Mesodermal cell (in vitro differentiated cells): ENCODE data around the gene RAP1GDS1. TPM values are rescaled to one million over a fixed set of nuclear protein-coding genes. Genes with fewer than 3 reads are reported as not detected.

ENCODE experiments used
- H3K27ac ChIP-seq: 2 replicates; pipeline ENCODE4 v1.7.0; 2013; ENCODE audit warnings: mild to moderate bottlenecking, low read depth, low read length, moderate library complexity; ENCODE audit not compliant: severe bottlenecking
- H3K36me3 ChIP-seq: 2 replicates; pipeline ENCODE4 v1.7.1; 2013; ENCODE audit warnings: mild to moderate bottlenecking, low read length, moderate library complexity; ENCODE audit not compliant: control insufficient read depth, insufficient read depth
- H3K4me1 ChIP-seq: one replicate; pipeline ENCODE4 v1.7.1; 2013; ENCODE audit warnings: mild to moderate bottlenecking, low read length; ENCODE audit not compliant: insufficient read depth, control insufficient read depth, poor library complexity, severe bottlenecking
- H3K4me3 ChIP-seq: 2 replicates; pipeline ENCODE4 v1.7.0; 2013; ENCODE audit warnings: low read length, control low read depth, mild to moderate bottlenecking; ENCODE audit not compliant: insufficient read depth, poor library complexity, severe bottlenecking; ENCODE audit errors: extremely low read depth
- H3K9me3 ChIP-seq: 2 replicates; pipeline ENCODE4 v1.7.1; 2013; ENCODE audit warnings: mild to moderate bottlenecking, low read length, moderate library complexity; ENCODE audit not compliant: control insufficient read depth
- WGBS, 2 experiments: methylation state at CpG; one replicate each; pipeline ENCODE4 v1.1.5; 2013; ENCODE audit warnings: missing lambda C conversion rate in 2 of 2; ENCODE audit not compliant: insufficient coverage in 2 of 2; 5-methylcytosine and 5-hydroxymethylcytosine counted together
- polyA plus RNA-seq, 2 experiments: library from polyadenylated mRNA; stranded (reverse); fragments of 50-300 nt; gene quantifications; one replicate each; pipeline ENCODE4 v1.2.3, GENCODE V29; 2013

The RAP1GDS1 gene, protein sequence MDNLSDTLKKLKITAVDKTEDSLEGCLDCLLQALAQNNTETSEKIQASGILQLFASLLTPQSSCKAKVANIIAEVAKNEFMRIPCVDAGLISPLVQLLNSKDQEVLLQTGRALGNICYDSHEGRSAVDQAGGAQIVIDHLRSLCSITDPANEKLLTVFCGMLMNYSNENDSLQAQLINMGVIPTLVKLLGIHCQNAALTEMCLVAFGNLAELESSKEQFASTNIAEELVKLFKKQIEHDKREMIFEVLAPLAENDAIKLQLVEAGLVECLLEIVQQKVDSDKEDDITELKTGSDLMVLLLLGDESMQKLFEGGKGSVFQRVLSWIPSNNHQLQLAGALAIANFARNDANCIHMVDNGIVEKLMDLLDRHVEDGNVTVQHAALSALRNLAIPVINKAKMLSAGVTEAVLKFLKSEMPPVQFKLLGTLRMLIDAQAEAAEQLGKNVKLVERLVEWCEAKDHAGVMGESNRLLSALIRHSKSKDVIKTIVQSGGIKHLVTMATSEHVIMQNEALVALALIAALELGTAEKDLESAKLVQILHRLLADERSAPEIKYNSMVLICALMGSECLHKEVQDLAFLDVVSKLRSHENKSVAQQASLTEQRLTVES
- polyA plus RNA-seq (2013, experiment 1 of 2), result 45.6 TPM
- 50.0 TPM for polyA plus RNA-seq (2013, experiment 2 of 2)

GRCh38 chr4:98260579-98261404, at the start of gene RAP1GDS1:
Gene RAP1GDS1 (plus strand): TSS chr4:98261384. CDS start chr4:98261566, 182 bp downstream.
- no peaks in the 10 kb centered on the region for H3K36me3 ChIP-seq
- WGBS, 2 experiments, result 0% methylated on average over 34 to 41 of the region's 84 CpGs
- no peaks in the 10 kb centered on the region for H3K9me3 ChIP-seq
- H3K4me3 ChIP-seq, result peak within 1 kb of the TSS; percentile 89
- H3K4me1 ChIP-seq, result peaks cover 4% of the 10 kb centered on the region
- peak within 1 kb of the TSS; percentile 96 for H3K27ac ChIP-seq

DNA sequence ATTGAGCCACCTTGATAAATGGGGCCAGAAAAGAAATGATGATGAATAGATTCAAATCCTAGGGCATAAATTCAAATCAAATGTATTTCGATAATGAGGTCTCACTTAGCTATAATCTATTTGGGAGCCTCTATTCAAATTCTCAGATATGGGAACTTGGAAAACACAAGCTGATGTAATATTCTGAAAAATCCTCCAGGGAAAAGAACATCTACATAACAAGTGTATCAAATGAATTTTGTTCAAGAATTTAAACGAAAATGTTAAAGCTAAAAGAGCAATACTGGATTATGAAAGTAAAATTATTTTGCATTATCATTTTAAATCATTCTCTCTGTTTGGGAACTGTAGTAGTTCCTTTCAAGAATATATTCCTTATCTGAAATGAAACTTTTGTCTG, 38.9 kb upstream of the RAP1GDS1 start:
- no peak overlapping the region for H3K4me3 ChIP-seq
- H3K27ac ChIP-seq, result no peak overlapping the region
- H3K4me1 ChIP-seq, result no peaks in the 10 kb centered on the region
- H3K36me3 ChIP-seq, result no peaks in the 10 kb centered on the region
- no peaks in the 10 kb centered on the region for H3K9me3 ChIP-seq
- no CpG with 5 or more reads among the region's 2 CpGs for WGBS, 2 experiments

DNA sequence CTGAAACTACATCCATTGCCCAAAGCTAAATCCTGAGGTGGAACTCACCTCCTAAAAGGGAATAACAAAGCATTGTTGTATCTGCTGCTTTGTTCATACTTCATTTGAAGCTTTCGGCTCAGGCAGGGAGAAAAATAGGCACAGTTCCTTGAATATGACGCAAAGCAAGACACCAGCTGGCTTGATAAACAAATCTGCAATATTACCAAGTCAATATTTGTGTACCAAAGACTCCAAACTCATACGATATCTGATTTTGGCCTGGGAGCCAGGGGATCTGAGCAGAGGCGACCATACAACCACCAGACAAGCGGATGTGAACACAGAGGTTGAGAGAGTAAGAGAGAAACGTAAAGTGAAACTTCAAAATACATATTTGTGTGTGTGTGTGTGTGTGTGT, 34.8 kb upstream of the RAP1GDS1 start:
- Histone ChIP-seq H3K27ac (no peak overlapping the region), H3K4me1 (no peaks in the 10 kb centered on the region), H3K4me3 (no peak overlapping the region), H3K36me3 (no peaks in the 10 kb centered on the region), H3K9me3 (no peaks in the 10 kb centered on the region)
- 88 to 94% methylated on average over 2 to 5 of the region's 6 CpGs for WGBS, 2 experiments

GRCh38 chr4:98230961-98231360, 30.2 kb upstream of the RAP1GDS1 start:
- Histone ChIP-seq H3K27ac (no peak overlapping the region), H3K36me3 (no peaks in the 10 kb centered on the region), H3K4me3 (no peak overlapping the region), H3K4me1 (no peaks in the 10 kb centered on the region), H3K9me3 (no peaks in the 10 kb centered on the region)
- WGBS, 2 experiments, result 90 to 94% methylated on average over 2 of the region's 3 CpGs

DNA sequence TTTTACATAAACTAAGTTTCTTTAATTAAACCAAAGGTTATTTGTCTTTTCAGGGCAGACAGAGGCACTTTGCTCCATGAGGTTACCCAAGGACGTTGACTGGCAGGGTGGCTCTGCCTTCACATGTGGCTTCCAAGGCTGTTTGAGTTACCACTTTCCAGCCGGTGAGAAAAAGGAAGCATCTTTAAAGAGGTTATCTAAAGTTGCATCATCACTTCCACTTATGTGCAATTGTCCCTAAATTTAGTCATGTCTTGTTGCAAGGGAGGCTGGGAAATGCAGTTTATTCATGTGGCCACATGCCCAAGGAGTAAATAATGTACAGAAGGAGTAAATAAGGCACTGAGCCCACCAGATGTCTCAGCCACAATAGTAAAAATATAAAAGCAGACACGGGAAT, 29.0 kb upstream of the RAP1GDS1 start:
- 100% methylated on average over 1 of the region's 3 CpGs; no CpG with 5 or more reads in 1 of the 2 experiments for WGBS, 2 experiments
- Histone ChIP-seq H3K9me3 (no peaks in the 10 kb centered on the region), H3K36me3 (no peaks in the 10 kb centered on the region), H3K4me1 (no peaks in the 10 kb centered on the region), H3K4me3 (no peak overlapping the region), H3K27ac (no peak overlapping the region)

- 86 to 100% methylated on average over 1 of the region's 3 CpGs for WGBS, 2 experiments
- H3K4me3 ChIP-seq, result no peak overlapping the region
- no peaks in the 10 kb centered on the region for H3K9me3 ChIP-seq
- no peaks in the 10 kb centered on the region for H3K36me3 ChIP-seq
- H3K27ac ChIP-seq, result no peak overlapping the region
- H3K4me1 ChIP-seq, result no peaks in the 10 kb centered on the region
Observed at GRCh38 chr4:98237204-98237603, 24.0 kb upstream of the RAP1GDS1 start.

DNA sequence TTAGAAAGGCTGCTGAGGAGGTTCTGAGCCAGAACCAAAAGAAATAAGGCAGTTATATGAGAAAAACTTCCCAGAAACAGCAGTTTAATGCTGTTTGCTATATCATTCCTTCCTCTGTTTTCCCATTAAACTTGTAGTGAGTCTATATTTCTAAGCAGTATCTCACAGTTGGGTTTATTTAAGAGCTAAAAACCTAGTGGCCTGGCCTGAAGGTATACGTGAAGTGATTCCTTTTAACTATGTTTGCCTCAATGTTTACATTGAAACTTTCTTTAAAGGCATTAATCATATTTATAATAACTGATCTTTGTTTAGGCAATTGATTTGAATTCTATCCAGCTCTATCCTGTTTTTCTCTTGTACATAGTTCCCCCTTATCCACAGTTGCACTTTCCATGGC, 19.1 kb upstream of the RAP1GDS1 start:
- Histone ChIP-seq H3K27ac (no peak overlapping the region), H3K4me3 (no peak overlapping the region), H3K4me1 (no peaks in the 10 kb centered on the region), H3K9me3 (no peaks in the 10 kb centered on the region), H3K36me3 (no peaks in the 10 kb centered on the region)
- WGBS, 2 experiments, result no CpG with 5 or more reads among the region's 1 CpG

DNA sequence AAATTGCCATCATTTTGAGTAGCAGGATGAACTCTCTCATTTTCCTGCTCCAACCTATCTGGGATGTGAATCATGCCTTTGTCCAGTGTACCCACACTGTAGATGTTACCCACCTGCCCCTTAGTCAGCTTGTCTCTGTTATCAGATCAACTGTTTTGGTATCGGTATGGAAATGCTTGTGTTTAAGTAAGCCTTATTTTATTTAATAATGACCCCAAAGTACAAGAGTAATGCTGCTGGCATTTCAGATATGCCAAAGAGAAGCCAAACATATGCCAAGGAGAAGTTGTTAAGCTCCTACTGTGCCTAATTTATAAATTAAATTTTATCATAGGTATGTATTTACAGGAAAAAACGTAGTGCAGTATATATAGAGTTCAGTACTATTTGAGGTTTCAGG, 18.6 kb upstream of the RAP1GDS1 start:
- H3K27ac ChIP-seq, result no peak overlapping the region
- no peaks in the 10 kb centered on the region for H3K4me1 ChIP-seq
- H3K36me3 ChIP-seq, result no peaks in the 10 kb centered on the region
- no peaks in the 10 kb centered on the region for H3K9me3 ChIP-seq
- H3K4me3 ChIP-seq, result no peak overlapping the region
- WGBS, 2 experiments, result no CpG with 5 or more reads among the region's 2 CpGs

DNA sequence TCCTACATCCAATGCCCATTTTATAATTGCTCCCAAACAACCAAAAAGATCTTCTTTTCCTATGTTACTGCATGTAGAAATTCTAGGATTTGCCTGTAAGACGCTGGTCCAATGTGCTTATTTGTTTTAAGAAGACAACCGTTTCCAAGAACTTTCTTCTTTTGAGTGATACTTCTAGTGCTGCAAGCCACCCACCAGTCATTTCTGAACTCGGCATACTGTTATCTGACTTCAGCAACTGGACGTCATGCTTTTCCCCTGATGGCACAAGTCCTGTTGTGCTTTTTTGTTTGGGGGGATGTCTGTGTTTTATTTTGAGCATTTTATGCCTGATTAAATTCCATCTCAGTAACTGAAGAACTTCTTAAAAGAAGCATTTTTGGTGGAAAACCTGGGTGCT, 16.0 kb upstream of the RAP1GDS1 start:
- 89 to 92% methylated on average over 3 of the region's 4 CpGs for WGBS, 2 experiments

DNA sequence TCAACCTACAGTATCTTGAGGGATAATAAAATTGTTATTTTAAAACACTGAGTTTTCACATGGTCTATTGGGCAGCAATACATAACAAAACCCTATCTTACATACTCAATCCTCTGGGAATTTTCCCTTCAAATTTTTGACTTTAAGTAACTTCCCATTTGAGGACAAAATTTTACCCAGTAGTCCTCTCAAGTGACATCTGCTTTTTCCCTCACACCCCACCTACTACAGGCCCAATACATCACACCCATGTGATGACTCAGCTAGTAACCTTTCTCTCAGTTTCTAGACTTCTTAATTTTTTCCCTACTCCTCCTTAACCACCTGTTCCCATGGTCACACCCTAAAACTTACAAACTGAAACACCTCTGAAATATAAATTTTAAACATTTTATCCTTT, 12.2 kb upstream of the RAP1GDS1 start:
- no peaks in the 10 kb centered on the region for H3K4me1 ChIP-seq
- H3K27ac ChIP-seq, result no peak overlapping the region
- no peaks in the 10 kb centered on the region for H3K9me3 ChIP-seq
- no peaks in the 10 kb centered on the region for H3K36me3 ChIP-seq
- H3K4me3 ChIP-seq, result no peak overlapping the region

More for the DNA sequence above, 16.0 kb upstream of the RAP1GDS1 start:
- no peaks in the 10 kb centered on the region for H3K4me1 ChIP-seq
- no peak overlapping the region for H3K27ac ChIP-seq
- no peaks in the 10 kb centered on the region for H3K9me3 ChIP-seq
- H3K36me3 ChIP-seq, result no peaks in the 10 kb centered on the region
- H3K4me3 ChIP-seq, result no peak overlapping the region
